Gastrocnemius medialis (tissue), 4 donors: ENCODE measurements around the gene PPP4C.

Experiments used
- CTCF ChIP-seq, 5 experiments: fragments of 450-650 bp in 3 of 5; fragments of 200-600 bp in 2 of 5; sonication (generic) in 2 of 5; IDR thresholded peaks in 4 of 5; conservative IDR thresholded peaks in 1 of 5; 1 replicate in 4 of 5; 2 replicates in 1 of 5; pipeline ENCODE4 v1.5.1; 2016 to 2019; ENCODE audit warnings: antibody characterized with exemption in 5 of 5, mild to moderate bottlenecking in 3 of 5, moderate library complexity in 3 of 5
- POLR2A ChIP-seq, 2 donors: fragments of 450-650 bp; IDR thresholded peaks; one replicate each; pipeline ENCODE4 v1.6.1; 2017; ENCODE audit warnings: antibody characterized with exemption in 2 of 2, mild to moderate bottlenecking in 2 of 2, moderate library complexity in 2 of 2

DNA sequence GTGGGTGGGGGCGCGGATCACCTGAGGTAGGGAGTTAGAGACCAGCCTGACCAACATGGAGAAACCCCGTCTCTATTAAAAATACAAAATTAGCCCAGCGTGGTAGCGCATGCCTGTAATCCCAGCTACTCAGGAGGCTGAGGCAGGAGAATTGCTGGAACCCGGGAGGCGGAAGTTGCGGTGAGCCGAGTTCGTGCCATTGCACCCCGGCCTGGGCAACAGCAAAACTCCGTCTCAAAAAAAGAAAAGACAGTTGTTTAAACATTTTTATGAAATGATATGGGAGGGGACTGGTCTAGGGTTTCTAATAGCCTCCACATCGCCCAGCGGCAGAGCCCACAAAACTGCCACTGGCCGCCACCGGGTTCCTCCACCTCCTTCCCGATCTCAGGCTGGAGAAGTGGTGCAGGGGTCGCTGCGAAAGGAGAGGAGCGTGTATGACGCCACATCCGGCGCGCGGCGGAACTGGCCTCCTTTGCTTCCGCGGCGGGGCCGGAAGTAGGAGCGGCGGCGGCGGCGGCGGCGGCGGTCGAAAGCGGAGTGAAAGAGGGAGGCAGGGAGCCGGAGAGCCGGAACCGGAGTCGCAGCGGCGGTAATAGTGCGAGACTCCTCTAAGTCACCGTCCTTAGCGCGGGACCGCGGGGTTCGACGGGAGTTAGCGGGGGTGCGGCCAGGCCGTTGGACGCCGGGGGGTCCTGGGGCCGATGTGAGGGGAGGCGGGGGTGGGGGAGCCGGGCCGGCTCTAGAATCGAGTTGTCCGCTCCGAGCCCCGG is at the start of gene PPP4C:
- peak in 2 of 5 experiments; percentile 11 to 16 for TF ChIP-seq CTCF (IDR thresholded peaks at IDR 0.05 in 4 of 5, conservative IDR thresholded peaks at IDR 0.05 in 1 of 5)
- TF ChIP-seq POLR2A (IDR thresholded peaks at IDR 0.05): peak; percentile 82 to 85
